Right atrium auricular region (tissue), 2 donors: ENCODE results near the gene RAB40B. TPM values are rescaled to one million over a fixed set of nuclear protein-coding genes. Genes with fewer than 3 reads are reported as not detected.
"Not testable (repeated sequence)": the region's sequence is repeated elsewhere in the genome, so short reads cannot be mapped to it uniquely, and the experiment has no call there.

Experiments
- DNase-seq: peaks from one replicate; pipeline ENCODE4 v3.0.0-alpha.2; 2019; ENCODE audit warnings: low spot score
- H3K27ac ChIP-seq, 2 donors: fragments of 200-600 bp; sonication (generic); 1 replicate in 1 of 2; 2 replicates in 1 of 2; pipeline ENCODE4 v1.5.1; 2016 to 2019
- H3K27me3 ChIP-seq, 2 donors: fragments of 200-600 bp; sonication (generic); one replicate each; pipeline versions ENCODE4 v1.5.1 to v1.6.0; 2017 to 2019
- H3K36me3 ChIP-seq: fragments of 200-600 bp; sonication (generic); one replicate; pipeline ENCODE4 v1.5.1; 2016
- H3K4me1 ChIP-seq, 2 donors: fragments of 200-600 bp; sonication (generic); one replicate each; pipeline versions ENCODE4 v1.5.1 to v1.6.0; 2017 to 2019
- H3K4me3 ChIP-seq, 2 donors: fragments of 200-600 bp; sonication (generic); 1 replicate in 1 of 2; 2 replicates in 1 of 2; pipeline ENCODE4 v1.5.1; 2017 to 2019; ENCODE audit warnings: mild to moderate bottlenecking in 1 of 2, moderate library complexity in 1 of 2
- H3K9me3 ChIP-seq, 2 donors: fragments of 200-600 bp; sonication (generic); one replicate each; pipeline ENCODE4 v1.5.1; 2019
- CTCF ChIP-seq, 2 donors: fragments of 200-600 bp; sonication (generic); IDR thresholded peaks; one replicate each; pipeline ENCODE4 v1.5.1; 2019; ENCODE audit warnings: antibody characterized with exemption in 2 of 2
- total RNA-seq, 2 donors: library from RNA; depleted of rRNA; stranded (reverse); fragments of >200 nt; gene quantifications; one replicate each; pipeline ENCODE4 v1.1.0, GENCODE V29; 2016

Gene RAB40B
- 10 to 100 TPM; 10.2 to 20.8 TPM for total RNA-seq

- no peaks in the 10 kb centered on the region for H3K27me3 ChIP-seq
- DNase-seq: peak; percentile 99
- TF ChIP-seq CTCF (IDR thresholded peaks at IDR 0.05): no peak
- H3K4me3 ChIP-seq: peak within 1 kb of the TSS; percentile 74 to 90
- peaks cover 3 to 10% of the 10 kb centered on the region in 2 donors for H3K9me3 ChIP-seq
- H3K36me3 ChIP-seq: no peaks in the 10 kb centered on the region
- peak within 1 kb of the TSS; percentile 51 to 66 for H3K27ac ChIP-seq
- H3K4me1 ChIP-seq: peaks cover 0 to 20% of the 10 kb centered on the region in 2 donors
Observed at GRCh38 chr17:82698065-82698973, at the start of gene RAB40B. RAB40B (minus strand) TSS chr17:82698698; CDS start chr17:82698596, 102 bp downstream.

- Histone ChIP-seq H3K9me3 (no peaks in the 10 kb centered on the region), H3K4me3 (no peak overlapping the region), H3K27me3 (no peaks in the 10 kb centered on the region), H3K27ac (no peak overlapping the region), H3K4me1 (no peaks in the 10 kb centered on the region), H3K36me3 (peaks cover 33% of the 10 kb centered on the region)
- no peak for TF ChIP-seq CTCF (IDR thresholded peaks at IDR 0.05)
- DNase-seq: no peak
Observed at GRCh38 chr17:82745524-82745923, 47.0 kb upstream of the RAB40B start.

GRCh38 chr17:82744736-82745135, 46.2 kb upstream of the RAB40B start:
- not testable (repeated sequence) for DNase-seq, H3K4me1 ChIP-seq, H3K9me3 ChIP-seq, H3K27me3 ChIP-seq, H3K27ac ChIP-seq, H3K4me3 ChIP-seq
- peaks cover 41% of the 10 kb centered on the region for H3K36me3 ChIP-seq

GRCh38 chr17:82743344-82744219, 45.1 kb upstream of the RAB40B start:
- Histone ChIP-seq H3K9me3 (no peaks in the 10 kb centered on the region), H3K4me3 (no peak overlapping the region), H3K36me3 (peaks cover 43% of the 10 kb centered on the region), H3K4me1 (no peaks in the 10 kb centered on the region), H3K27me3 (no peaks in the 10 kb centered on the region), H3K27ac (no peak overlapping the region)
- DNase-seq: no peak
- no peak for TF ChIP-seq CTCF (IDR thresholded peaks at IDR 0.05)

GRCh38 chr17:82740906-82741759, 42.6 kb upstream of the RAB40B start:
- no peaks in the 10 kb centered on the region for H3K9me3 ChIP-seq
- no peak overlapping the region for H3K27ac ChIP-seq
- no peak overlapping the region for H3K4me3 ChIP-seq
- peaks cover 0 to 14% of the 10 kb centered on the region in 2 donors for H3K4me1 ChIP-seq
- peaks cover 43% of the 10 kb centered on the region for H3K36me3 ChIP-seq
- DNase-seq: no peak
- TF ChIP-seq CTCF (IDR thresholded peaks at IDR 0.05): no peak
- no peaks in the 10 kb centered on the region for H3K27me3 ChIP-seq
